KBM-7 (cell line): ENCODE data around the gene SYCE3.
"Not testable (repeated sequence)": the region's sequence is repeated elsewhere in the genome, so short reads cannot be mapped to it uniquely, and the experiment has no call there.

Source experiments
- DNase-seq: peaks from one replicate; pipeline ENCODE4 v3.0.0-alpha.2; 2015
- in situ Hi-C: fragments of 300-500 bp; cut with MboI; formaldehyde crosslinking; loops from 2 replicates; pipeline ENCODE4 v1.14.3; 2020; ENCODE audit warnings: low sequenced_read_pairs, low pct_unique_long_range_greater_than_20kb, mixed read lengths

SYCE3 gene

DNA sequence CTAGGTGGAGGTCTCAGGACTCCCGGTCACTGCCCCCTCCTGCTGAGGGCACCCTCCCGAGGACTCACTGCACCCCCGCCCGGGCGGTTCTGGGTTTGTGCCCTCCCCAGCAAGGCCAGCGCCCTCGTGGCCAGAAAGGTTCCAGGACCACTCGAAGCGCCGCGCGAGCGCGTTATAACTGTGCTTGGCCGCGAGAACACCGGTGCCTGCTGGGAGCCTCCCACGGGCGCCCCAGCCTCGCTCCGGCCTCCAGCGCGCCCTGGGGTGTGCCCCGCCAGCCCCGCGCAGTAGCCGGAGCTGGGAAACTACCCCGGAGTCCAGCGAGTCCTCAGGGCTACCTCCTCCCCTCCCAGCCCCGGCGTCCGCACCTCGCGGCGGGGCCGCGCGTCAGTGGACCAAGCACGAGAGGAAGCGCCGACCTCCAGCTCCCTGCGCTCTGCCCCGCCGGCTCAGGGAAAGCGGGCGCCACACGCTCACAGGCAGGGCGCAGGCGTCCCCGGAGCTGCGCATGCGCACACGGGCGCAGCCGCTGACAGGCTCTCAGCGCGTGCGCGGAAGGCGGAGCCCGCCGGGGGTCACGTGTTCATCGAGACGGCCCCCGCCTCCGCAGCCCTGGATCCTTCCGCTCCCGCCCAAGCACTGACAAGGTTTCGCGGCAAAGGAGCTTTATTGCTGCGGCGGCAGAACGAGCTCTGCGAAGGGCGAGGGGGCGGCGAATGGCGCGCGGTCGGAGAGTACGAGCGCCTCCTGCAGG lies 37.4 kb downstream of the SYCE3 start, which contains the start of gene SCO2:
SCO2 (minus strand) TSS at position 495 of the 754 bp plus-strand sequence. CDS start 1,187 bp downstream, outside the sequence.
- peak; percentile 98 for DNase-seq
- in situ Hi-C loops: no loop called here

GRCh38 chr22:50524676-50525103 lies 38.0 kb downstream of the SYCE3 start:
- peak; percentile 57 for DNase-seq
- in situ Hi-C loops: no loop called here

GRCh38 chr22:50523806-50524675 lies 38.7 kb downstream of the SYCE3 start:
- no peak for DNase-seq
- in situ Hi-C loops: no loop called here

GRCh38 chr22:50523458-50523805 lies 39.3 kb downstream of the SYCE3 start:
- in situ Hi-C loops: no loop called here

GRCh38 chr22:50522806-50523438 lies 39.8 kb downstream of the SYCE3 start:
- no peak for DNase-seq
- in situ Hi-C loops: no loop called here

More at GRCh38 chr22:50523458-50523805, 39.3 kb downstream of the SYCE3 start:
- DNase-seq: no peak

DNA sequence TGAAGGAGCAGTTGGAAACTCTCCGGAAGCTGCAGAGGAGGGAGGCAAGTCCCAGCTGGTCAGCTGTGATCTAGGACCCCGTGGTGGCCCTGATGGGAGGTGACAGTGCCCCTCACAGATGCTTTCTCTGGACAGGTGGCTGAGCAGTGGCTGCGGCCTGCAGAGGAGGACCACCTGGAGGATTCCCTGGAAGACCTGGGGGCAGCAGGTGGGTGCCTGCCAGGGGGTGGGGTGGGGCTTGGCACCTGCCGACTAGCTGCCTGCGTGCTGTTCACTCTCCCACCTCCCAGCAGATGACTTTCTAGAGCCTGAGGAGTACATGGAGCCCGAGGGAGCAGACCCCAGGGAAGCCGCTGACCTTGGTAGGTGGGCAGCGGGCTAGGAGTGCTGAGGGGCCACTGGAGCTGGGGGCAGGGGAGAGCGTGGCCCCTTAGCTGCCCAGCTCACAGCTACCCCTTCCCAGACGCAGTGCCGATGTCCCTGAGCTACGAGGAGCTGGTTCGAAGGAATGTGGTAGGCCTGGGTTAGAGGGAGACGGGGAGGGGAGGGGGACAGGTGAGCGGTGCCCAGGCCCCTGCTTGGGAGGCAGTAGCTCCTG lies 40.4 kb downstream of the SYCE3 start:
- DNase-seq: no peak
- in situ Hi-C loops: no loop called here

- in situ Hi-C loops: no loop called here
- no peak for DNase-seq
Observed at GRCh38 chr22:50521710-50522109, 41.0 kb downstream of the SYCE3 start.

DNA sequence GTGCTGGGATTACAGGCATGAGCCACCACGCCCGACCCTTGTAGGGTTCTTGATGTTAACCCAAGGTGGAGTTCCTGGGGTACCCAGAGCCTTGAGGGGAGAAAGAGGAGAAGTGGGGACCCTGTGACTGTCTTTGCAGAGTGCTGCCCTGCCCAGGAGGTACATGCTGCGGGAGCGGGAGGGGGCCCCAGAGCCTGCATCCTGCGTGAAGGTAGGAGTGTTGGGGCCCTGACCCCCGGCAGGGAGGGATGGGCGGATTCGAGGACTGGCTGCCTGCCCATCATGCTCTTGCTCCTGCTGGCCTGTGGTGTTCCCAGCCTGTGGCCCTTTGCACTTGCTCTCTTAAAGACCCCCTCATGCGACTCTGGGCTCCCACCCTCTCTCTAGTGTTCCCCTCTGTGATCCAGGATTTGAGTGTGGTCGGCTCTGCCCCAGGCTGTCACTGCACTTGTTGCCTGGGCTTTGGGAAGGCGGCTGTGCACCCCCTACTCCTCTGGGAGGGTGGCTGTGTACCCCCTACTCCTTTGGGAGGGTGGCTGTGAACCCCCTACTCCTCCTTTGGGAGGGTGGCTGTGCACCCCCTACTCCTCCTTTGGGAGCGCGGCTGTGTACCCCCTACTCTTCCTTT lies 41.8 kb downstream of the SYCE3 start:
- no peak for DNase-seq
- in situ Hi-C loops: no loop called here

DNA sequence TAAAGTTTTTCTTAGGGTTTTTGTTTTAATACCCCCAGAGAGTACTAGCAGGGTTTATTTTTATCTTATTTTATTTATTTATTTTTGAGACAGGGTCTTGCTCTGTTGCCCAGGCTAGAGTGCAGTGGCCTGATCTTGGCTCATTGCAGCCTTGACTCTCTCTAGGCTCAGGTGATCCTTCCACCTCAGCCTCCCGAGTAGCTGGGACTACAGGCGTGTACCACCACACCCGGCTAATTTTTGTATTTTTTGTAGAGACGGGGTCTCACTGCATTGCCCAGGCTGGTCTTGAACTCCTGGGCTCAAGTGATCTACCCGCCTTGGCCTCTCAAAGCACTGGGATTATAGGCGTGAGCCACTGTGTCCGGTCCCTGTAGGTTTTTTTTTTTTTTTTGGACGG lies 42.5 kb downstream of the SYCE3 start:
- in situ Hi-C loops, DNase-seq: not testable (repeated sequence)

DNA sequence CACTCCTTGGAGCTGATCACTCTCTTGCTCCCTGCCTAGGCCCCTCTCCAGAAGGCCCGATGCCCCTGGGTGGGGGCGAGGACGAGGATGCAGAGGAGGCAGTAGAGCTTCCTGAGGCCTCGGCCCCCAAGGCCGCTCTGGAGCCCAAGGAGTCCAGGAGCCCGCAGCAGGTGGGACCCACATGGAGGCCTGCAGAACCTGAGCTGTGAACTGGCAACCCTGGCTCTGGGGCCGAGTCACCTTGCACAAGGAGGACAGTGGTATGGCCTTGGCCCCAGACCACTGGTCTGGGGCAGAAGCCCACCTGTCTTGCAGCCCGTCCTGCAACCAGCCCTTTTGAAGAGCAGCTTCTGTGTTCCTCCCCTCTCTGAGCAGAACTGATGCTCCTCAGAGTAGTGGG lies 43.6 kb downstream of the SYCE3 start:
- no peak for DNase-seq
- in situ Hi-C loops: no loop called here

DNA sequence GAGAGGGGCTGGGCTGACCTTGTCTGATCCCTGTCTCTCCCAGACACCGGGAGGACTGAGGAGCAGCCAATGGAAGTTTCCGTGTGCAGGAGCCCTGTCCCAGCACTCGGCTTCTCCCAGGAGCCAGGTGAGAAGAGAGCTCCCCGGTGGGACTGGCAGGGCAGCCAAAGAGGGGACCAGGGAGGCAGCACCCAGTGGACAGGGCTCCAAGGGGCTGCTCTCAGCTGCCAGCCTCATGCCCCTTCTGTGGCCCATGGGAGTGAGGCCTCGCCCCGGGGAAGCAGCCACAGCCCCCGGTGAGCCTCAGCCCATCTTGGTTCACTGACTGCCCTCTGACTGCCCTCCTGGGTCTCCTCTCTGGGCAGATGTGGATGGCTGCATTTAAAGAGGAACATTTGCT lies 44.1 kb downstream of the SYCE3 start:
- in situ Hi-C loops: no loop called here
- DNase-seq: no peak

- in situ Hi-C loops: no loop called here
- DNase-seq: no peak
Observed at GRCh38 chr22:50517495-50518260, 45.0 kb downstream of the SYCE3 start.

GRCh38 chr22:50516891-50517290 lies 45.8 kb downstream of the SYCE3 start:
- in situ Hi-C loops: no loop called here
- DNase-seq: no peak

- in situ Hi-C loops: no loop called here
- DNase-seq: no peak
Observed at GRCh38 chr22:50516068-50516467, 46.7 kb downstream of the SYCE3 start.

GRCh38 chr22:50513175-50513574 lies 49.5 kb downstream of the SYCE3 start:
- no peak for DNase-seq
- in situ Hi-C loops: no loop called here

- in situ Hi-C loops: no loop called here
- no peak for DNase-seq
Observed at GRCh38 chr22:50508897-50509296, 53.8 kb downstream of the SYCE3 start.

DNA sequence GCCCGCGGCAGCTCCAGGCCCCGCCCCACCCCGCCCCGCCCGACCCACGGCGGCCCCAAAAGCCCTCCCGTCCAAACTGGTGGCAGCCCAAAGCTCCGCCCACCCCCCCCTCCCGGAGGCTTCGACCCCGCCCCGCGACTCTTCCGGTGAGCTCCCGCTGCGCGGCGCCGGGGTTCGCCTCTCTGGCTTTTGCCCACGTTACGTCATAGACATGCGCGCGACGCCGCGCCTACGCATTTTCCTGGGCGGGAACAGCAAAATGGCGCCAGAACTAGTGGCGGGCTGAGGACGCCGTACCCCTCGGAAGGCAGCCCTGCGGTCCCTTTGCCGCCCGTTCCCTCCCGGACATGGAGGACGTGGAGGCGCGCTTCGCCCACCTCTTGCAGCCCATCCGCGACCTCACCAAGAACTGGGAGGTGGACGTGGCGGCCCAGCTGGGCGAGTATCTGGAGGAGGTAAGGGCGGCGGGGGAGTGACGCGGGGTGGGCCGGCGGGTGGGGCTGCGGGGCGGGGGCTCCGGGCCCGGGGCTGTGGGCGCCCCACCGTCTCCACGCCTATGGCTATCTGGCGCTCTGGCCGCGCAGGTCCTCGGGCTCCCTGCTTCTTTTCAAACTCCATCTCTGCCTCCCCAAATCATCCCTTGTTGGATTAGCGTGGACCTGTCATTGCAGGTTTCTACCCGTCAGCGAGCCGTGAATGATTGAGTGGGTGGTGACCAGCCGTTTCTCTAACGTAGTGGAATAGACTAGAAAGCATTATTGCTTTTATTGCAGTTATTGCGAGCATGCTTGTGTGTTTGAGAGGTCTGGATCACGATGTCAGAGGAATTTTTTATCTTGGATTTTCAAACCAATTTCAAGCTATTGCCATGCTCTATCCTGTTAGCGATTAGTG lies 54.5 kb downstream of the SYCE3 start, which contains the start of gene NCAPH2:
NCAPH2 (plus strand) TSS at position 234 of the 894 bp plus-strand sequence; CDS start at position 348, 114 bp downstream.
- DNase-seq: peak; percentile 94
- in situ Hi-C loops: no loop called here
